IgD-negative memory B cell (primary cell): Measurements from ENCODE around the gene ZEB1. TPM values are rescaled to one million over a fixed set of nuclear protein-coding genes. Genes with fewer than 3 reads are reported as not detected.
"Not testable (repeated sequence)": the region's sequence is repeated elsewhere in the genome, so short reads cannot be mapped to it uniquely, and the experiment has no call there.

ENCODE experiments used
- H3K27ac Mint-ChIP-seq, 3 donors: one replicate each; pipeline ENCODE4 v1.8.0; 2020 to 2022; ENCODE audit warnings: mild to moderate bottlenecking in 3 of 3, mixed read lengths in 3 of 3, moderate library complexity in 1 of 3
- H3K27me3 Mint-ChIP-seq: one replicate; pipeline ENCODE4 v1.8.0; 2021; ENCODE audit warnings: mixed read lengths
- H3K36me3 Mint-ChIP-seq: one replicate; pipeline ENCODE4 v1.8.0; 2020; ENCODE audit warnings: mild to moderate bottlenecking, mixed read lengths
- H3K4me1 Mint-ChIP-seq, 3 donors: one replicate each; pipeline ENCODE4 v1.8.0; 2020 to 2022; ENCODE audit warnings: mixed read lengths in 3 of 3, mild to moderate bottlenecking in 1 of 3
- H3K4me3 Mint-ChIP-seq, 4 donors: one replicate each; pipeline ENCODE4 v1.8.0; 2020 to 2022; ENCODE audit warnings: mild to moderate bottlenecking in 4 of 4, mixed read lengths in 4 of 4, moderate library complexity in 3 of 4
- H3K9me3 Mint-ChIP-seq, 3 donors: one replicate each; pipeline ENCODE4 v1.8.0; 2020 to 2021; ENCODE audit warnings: mixed read lengths in 3 of 3, mild to moderate bottlenecking in 1 of 3
- polyA plus RNA-seq: library from polyadenylated mRNA; unstranded; fragments of 300-500 nt; fragmentation: Illumina TruSeq; gene quantifications from one replicate; pipeline ENCODE4 v1.2.3, GENCODE V29; 2021

Gene ZEB1
- polyA plus RNA-seq, 1 donor from 2014 or later = 32.2 TPM

GRCh38 chr10:31568252-31568861, 249.3 kb downstream of the ZEB1 start:
- not testable (repeated sequence) for H3K4me1 Mint-ChIP-seq, H3K4me3 Mint-ChIP-seq, H3K36me3 Mint-ChIP-seq, H3K27ac Mint-ChIP-seq
- H3K9me3 Mint-ChIP-seq = peaks cover 6 to 15% (median 6%) of the 10 kb centered on the region in 3 donors
- peaks cover 13% of the 10 kb centered on the region for H3K27me3 Mint-ChIP-seq

GRCh38 chr10:31574577-31574976, 255.6 kb downstream of the ZEB1 start:
- Mint-ChIP-seq H3K27me3 (peaks cover under 1% of the 10 kb centered on the region), H3K27ac (no peak overlapping the region), H3K4me3 (no peak overlapping the region), H3K4me1 (no peaks in the 10 kb centered on the region), H3K36me3 (peaks cover 2% of the 10 kb centered on the region), H3K9me3 (peaks cover 2 to 10% (median 5%) of the 10 kb centered on the region in 3 donors)

GRCh38 chr10:31578181-31578852, 259.3 kb downstream of the ZEB1 start:
- H3K4me3 Mint-ChIP-seq = no peak overlapping the region
- H3K27ac Mint-ChIP-seq = no peak overlapping the region
- H3K4me1 Mint-ChIP-seq = peaks cover 0 to 3% (median 2%) of the 10 kb centered on the region in 3 donors
- H3K27me3 Mint-ChIP-seq = peaks cover 3% of the 10 kb centered on the region
- peaks cover 2% of the 10 kb centered on the region for H3K36me3 Mint-ChIP-seq
- peaks cover 2 to 10% (median 2%) of the 10 kb centered on the region in 3 donors for H3K9me3 Mint-ChIP-seq

- H3K9me3 Mint-ChIP-seq = peaks cover 2 to 10% (median 2%) of the 10 kb centered on the region in 3 donors
- H3K4me3 Mint-ChIP-seq = no peak overlapping the region
- H3K27me3 Mint-ChIP-seq = peaks cover 3% of the 10 kb centered on the region
- peaks cover 2% of the 10 kb centered on the region for H3K36me3 Mint-ChIP-seq
- no peak overlapping the region for H3K27ac Mint-ChIP-seq
- peaks cover 0 to 3% (median 2%) of the 10 kb centered on the region in 3 donors for H3K4me1 Mint-ChIP-seq
Observed at GRCh38 chr10:31578951-31579350, 259.9 kb downstream of the ZEB1 start.
